Fibroblast of skin of left biceps (primary cell): ENCODE measurements around the gene RPS18.
A peak's percentile ranks its signal among the peaks of the same experiment; 100 is the strongest.

Experiments
- DNase-seq, 2 experiments: peaks; one replicate each; pipeline ENCODE4 v3.0.0-alpha.2; 2013; ENCODE audit warnings: low read depth in 2 of 2

Gene RPS18

DNA sequence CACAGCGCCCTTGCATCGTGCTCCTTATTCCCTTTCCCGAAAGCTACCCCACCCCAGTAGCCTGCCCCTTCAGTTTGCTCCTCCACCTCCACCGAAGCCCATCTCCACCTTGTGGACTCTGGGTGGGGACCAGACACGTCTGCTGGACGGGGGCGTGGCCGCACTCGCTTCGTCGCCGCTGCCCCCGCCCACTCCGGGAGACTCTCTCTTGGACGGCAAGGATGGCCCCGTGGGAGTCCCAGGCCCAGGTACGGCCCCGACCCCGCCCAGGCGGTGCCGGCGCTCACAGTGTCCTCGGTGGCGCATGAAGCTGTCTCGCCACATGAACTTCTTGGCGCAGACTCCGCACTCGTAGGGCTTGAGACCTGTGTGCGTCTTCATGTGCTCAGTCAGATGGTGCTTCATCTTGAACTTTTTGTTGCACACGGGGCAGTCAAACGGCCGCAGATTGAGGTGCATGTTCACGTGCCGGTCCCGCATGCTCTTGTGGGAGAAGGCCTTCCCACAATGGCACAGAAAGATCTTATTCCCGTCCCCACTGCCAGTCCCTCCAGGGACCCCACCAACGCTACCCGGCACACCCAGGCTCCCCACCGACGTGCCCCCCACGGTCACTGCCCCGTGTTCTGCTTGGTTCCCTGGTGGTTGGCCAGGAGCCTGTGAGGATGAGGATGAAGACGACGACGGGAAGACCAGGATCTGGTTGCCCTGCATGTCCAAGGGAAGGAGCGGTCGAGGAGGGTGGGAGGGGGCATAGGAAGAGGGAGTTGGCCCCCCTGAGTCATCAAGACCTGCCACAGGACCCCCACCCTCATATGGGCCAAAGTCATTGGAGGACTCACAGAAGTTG is 43.3 kb downstream of the RPS18 start:
- no peak for DNase-seq

GRCh38 chr6:33315793-33316602 is 44.1 kb downstream of the RPS18 start:
- no peak for DNase-seq

DNA sequence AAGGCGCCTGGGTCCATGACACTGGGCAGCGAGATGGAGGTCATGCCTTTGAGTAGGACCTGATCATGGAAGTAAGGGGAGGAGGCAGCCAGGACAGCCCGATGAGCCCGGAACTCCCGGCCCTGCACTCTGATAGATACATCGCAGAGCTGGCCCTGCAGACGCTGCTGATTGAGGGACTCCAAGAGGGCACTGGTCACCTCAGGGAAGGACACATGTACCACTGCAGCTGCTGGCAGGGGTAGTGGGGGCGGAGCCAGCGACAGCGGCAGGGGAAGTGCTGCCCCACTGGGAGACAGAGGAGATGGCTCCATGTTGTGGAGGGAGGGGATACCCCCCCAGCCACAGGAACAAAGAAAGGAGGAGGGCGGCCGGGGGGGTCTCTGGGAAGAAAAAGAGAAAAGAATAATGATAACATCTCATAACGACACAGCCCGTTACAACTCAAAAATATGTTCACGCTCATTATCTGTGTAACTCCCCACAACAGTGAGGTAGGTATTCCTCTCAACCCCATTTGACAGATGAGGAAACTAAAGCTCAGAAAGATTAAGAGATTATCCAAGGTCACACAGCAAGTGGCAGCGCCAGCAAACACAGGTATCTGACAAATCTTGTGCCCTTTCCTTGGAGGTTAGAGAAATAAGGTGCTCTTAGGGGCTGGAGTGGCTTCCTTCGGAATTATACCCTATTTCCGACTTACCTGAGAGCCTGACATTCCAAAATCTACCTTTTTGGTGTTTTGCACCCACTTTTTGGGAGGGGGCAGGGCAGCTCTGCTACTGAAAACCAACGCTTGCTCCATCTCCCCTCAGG is 44.9 kb downstream of the RPS18 start:
- DNase-seq = no peak

DNA sequence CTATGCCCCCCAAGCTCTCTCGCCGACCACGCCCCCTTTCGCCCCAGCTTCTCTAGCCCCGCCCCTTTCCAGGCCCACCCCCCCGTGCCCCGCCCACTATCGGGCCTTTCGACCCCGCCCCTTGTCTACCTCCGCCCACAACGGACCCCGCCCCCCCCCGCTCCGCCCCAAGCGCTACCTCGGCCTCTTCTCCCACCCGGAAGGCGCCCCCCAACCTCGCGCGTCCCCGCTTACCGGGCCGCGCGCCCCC is 45.5 kb downstream of the RPS18 start:
- no peak for DNase-seq

GRCh38 chr6:33317669-33318425 is 46.0 kb downstream of the RPS18 start, which contains the start of gene ZBTB22:
Gene ZBTB22 (minus strand): TSS chr6:33317744. CDS start chr6:33316916, 828 bp downstream.
- DNase-seq = peak; percentile 97 to 98

DNA sequence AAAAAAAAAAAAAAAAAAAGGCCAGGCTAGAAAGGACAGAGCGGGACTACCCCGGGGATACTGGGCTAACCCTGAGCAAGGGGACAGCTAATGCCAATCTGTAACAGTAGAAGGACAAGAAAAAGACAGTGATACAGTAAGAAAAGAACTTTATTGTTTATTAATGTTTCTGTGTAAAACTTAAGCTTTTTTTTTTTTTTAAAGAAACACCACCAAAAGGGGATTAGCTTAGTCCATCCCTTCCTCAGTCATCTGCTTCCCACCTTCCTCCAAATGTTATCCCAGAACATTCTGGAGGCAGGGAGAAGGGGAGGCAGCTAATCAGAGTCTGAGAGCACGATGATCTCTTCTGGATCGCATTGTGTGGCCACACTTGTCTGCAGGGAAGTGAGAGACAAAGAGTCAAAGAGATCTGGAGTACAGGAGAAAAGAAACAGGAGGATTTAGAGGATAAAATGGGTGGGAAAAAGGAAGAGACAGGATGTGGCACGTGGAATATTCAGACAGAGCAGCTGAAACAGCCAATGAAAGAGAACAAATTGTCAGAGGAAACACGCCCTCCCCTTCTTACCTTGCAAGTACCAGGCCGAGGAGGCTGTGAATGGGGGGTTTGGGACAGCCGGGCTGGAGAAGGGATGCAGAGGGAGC is 46.7 kb downstream of the RPS18 start:
- DNase-seq = no peak

GRCh38 chr6:33319939-33320314 is 48.1 kb downstream of the RPS18 start:
- no peak for DNase-seq

DNA sequence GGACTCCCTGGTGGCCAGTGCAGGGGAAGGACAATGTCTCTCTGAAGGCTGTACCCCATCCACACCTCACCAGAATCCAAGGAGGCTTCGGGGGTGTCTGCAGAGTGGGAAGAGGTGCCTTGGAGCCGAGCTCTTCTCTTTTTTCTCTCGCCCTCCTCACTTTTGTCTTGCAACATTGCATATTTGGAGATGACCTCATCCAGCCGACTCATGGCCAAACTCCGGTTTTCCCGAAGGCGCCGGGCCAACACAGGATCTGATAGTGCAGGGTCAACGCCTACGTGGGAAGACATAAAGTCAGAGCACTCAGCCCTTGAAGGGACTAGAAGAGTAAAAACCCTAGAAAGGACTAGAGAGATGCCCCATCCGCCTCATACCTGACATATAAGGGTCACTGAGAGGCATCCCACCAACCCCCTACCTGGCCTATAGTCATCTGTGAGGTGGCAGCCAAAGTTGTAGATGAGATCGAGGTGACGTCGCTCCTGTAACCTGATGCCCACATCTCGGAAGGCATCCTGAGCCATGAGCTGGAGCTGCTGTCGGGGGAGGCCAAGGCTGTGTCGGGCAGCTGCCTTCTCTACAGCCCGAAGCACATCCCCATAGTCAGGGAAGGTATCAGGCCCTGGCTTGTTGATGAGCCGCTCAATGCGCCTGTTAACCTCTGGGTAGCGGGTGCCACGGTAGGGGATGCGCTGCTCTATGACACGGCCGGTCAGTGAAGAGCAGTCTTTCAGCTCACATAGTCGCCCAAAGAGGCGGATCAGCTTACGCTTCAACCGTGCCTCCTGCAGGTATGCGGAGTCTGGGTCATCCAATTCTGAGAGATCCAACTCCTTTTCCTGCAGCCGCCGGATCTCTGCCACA is 48.7 kb downstream of the RPS18 start:
- no peak for DNase-seq

GRCh38 chr6:33321227-33321626 is 49.4 kb downstream of the RPS18 start:
- no peak for DNase-seq

- DNase-seq = no peak
These were observed 51.7 kb downstream of the RPS18 start for GRCh38 chr6:33323623-33323948.

DNA sequence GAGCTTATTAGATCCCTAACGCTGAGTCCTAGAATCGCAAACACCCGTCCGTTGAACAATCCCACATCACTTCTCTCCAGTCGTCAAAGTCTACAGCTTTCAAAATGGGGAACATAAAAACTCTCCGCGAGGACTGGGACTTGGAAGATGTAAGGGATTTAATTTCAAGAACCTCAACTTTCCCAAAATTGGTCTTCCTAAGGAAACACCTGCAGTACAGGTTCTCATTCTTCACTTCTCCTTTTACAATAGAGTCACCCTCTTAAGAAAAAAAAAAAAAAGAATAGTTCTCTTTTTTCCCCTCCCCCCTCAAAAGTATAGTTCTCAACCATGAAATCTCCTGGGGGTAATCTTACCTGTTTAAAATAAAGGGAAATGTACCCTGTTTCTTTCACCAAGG is 52.2 kb downstream of the RPS18 start:
- no peak for DNase-seq
